Measurements from ENCODE around the gene TMEM126A.
"Not testable (repeated sequence)": the region's sequence is repeated elsewhere in the genome, so short reads cannot be mapped to it uniquely, and the experiment has no call there.

TMEM126A gene

GRCh38 chr11:85643191-85643614 is 4.6 kb upstream of the TMEM126A start:
- TF ChIP-seq CTCF (conservative IDR thresholded peaks at IDR 0.05; ENCODE audit: control insufficient read depth, insufficient read depth, low read depth, low read length), result no peak
- no peak overlapping the region for H3K4me3 ChIP-seq (ENCODE audit: control insufficient read depth, low read depth, low read length)
- DNase-seq (ENCODE audit: low read depth), result no peak

DNA sequence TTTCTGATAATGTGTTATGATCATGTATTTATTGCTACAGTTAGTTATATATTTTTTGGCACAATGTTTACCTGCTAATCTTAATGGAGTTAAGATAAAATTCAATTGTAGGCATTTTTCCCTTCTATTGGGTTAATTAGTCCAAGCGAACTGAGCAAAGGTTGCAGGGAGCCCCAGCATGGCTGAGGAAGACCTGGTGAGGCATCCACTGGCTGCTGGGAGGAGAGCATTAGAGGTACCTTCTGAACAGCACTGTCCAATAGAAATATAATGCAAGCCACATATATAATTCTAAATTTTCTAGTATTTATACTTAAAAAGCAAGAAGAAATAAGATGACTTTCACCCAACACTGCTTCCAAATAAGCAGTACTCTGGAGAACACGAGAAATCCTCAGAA is 689 bp upstream of the TMEM126A start:
- TF ChIP-seq CTCF (conservative IDR thresholded peaks at IDR 0.05; ENCODE audit: control insufficient read depth, insufficient read depth, low read depth, low read length), result no peak
- DNase-seq (ENCODE audit: low read depth), result no peak

DNA sequence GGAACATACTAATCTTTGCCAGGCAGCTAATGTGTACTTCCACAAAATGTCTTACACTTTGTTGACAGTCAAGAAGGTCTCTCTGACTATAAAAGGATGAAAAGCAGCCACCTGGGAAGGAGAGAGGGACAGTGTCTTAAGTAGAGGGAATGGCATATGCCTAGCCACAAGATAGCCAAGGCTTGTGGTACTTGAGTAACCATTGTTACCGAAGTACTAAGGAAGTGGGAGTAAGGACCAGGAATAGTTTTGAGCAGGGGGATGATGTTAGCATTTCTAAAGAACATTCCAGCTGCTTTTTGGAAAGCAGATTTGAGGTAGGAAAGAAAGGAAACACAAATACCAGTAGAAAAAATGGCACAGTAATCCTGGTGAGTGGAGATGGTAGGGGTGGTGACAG is 3.4 kb downstream of the TMEM126A start:
- no peak for DNase-seq (ENCODE audit: low read depth)
- no peak for TF ChIP-seq CTCF (conservative IDR thresholded peaks at IDR 0.05; ENCODE audit: control insufficient read depth, insufficient read depth, low read depth, low read length)
- no peak overlapping the region for H3K4me3 ChIP-seq (ENCODE audit: control insufficient read depth, low read depth, low read length)

More for the DNA sequence above, 689 bp upstream of the TMEM126A start:
- H3K4me3 ChIP-seq (ENCODE audit: control insufficient read depth, low read depth, low read length), result peak overlapping the region; percentile 96

DNA sequence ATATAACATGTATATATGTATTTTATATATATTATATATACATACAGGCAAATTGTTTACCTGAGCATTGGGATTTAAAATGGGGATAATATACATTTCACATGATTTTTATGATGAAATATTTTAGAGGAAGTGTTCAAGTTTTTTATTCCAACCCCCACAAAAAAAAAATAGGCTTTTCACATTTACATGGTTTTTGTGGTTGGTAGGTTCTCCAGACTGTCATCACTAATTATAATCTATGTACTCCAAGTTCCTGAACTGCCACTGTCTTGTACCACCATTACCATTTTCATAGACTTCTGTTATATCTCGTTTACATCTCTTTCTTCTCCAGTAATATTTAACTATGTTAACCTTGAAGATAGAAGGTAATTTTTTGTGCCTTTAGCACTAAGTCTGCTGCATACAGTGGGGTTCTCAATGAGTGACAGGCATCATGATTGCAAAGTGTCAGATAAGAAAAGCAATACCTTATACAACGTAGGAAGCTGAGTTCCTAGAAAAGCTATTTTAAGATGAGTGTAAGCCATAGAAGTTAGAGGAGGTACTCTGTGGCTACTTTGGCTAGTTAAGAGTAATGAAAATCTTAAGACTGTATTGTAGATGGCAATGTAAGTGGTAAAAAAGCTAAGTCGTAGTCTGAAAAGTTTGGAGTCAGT is 5.2 kb downstream of the TMEM126A start:
- no peak overlapping the region for H3K4me3 ChIP-seq (ENCODE audit: control insufficient read depth, low read depth, low read length)
- no peak for TF ChIP-seq CTCF (conservative IDR thresholded peaks at IDR 0.05; ENCODE audit: control insufficient read depth, insufficient read depth, low read depth, low read length)
- no peak for DNase-seq (ENCODE audit: low read depth)

DNA sequence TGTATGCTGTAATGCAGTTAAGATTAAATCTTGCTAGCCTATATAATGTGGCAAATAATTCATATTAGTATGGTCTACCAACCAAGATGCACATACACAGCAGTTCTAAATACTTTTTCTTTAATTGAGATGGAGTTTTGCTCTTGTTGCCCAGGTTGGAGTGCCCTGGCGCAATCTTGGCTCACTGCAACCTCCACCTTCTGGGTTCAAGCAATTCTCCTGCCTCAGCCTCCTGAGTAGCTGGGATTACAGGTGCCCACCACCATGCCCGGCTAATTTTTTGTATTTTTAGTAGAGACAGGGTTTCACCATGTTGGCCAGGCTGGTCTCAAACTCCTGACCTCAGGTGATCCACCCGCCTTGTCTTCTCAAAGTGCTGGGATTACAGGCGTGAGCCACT is 6.6 kb downstream of the TMEM126A start:
- not testable (repeated sequence) for H3K4me3 ChIP-seq (ENCODE audit: control insufficient read depth, low read depth, low read length); DNase-seq (ENCODE audit: low read depth)

DNA sequence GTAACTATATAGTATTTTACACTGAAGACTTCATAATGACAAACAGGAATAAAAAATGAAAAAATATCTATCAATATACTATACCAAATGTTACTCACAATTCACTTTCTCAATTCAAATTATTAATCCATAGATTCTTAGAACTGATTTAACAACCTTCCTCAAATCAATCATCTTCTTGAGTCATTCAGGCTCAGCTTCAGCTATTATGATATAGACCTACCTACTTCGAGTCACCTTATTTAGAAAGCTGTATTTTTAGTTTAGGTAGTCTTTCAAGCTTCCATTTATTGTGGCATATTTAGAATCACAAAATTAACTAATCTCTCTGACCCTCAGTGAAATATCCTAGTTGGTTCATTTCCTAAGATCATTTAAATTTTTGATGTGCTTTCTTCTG is 9.0 kb downstream of the TMEM126A start:
- DNase-seq (ENCODE audit: low read depth), result no peak
- TF ChIP-seq CTCF (conservative IDR thresholded peaks at IDR 0.05; ENCODE audit: control insufficient read depth, insufficient read depth, low read depth, low read length), result no peak
- H3K4me3 ChIP-seq (ENCODE audit: control insufficient read depth, low read depth, low read length), result no peak overlapping the region

GRCh38 chr11:85658180-85658579 is 10.4 kb downstream of the TMEM126A start:
- no peak for DNase-seq (ENCODE audit: low read depth)
- no peak overlapping the region for H3K4me3 ChIP-seq (ENCODE audit: control insufficient read depth, low read depth, low read length)
- no peak for TF ChIP-seq CTCF (conservative IDR thresholded peaks at IDR 0.05; ENCODE audit: control insufficient read depth, insufficient read depth, low read depth, low read length)

Data from fibroblast of mammary gland (primary cell).